T-helper 2 cell treated with Interferon-gamma antibody and Interleukin-4, amounts not matched to agents 5 μg/mL and 100 μg/mL, for 36 hours (primary cell): ENCODE results near the gene PLCH1.
A peak's percentile ranks its signal among the peaks of the same experiment; 100 is the strongest.

Experiments used
- DNase-seq: peaks from one replicate; pipeline ENCODE4 v3.0.0; 2021; ENCODE audit warnings: low spot score
- H3K27ac Mint-ChIP-seq: one replicate; pipeline ENCODE4 v1.8.0; 2021; ENCODE audit warnings: mild to moderate bottlenecking, mixed read lengths
- H3K27me3 Mint-ChIP-seq: one replicate; pipeline ENCODE4 v1.8.0; 2021; ENCODE audit warnings: low read depth, mixed read lengths
- H3K36me3 Mint-ChIP-seq: one replicate; pipeline ENCODE4 v1.8.0; 2021; ENCODE audit warnings: low read depth, mixed read lengths
- H3K4me1 Mint-ChIP-seq: one replicate; pipeline ENCODE4 v1.8.0; 2021; ENCODE audit warnings: low read depth, mixed read lengths
- H3K4me3 Mint-ChIP-seq: one replicate; pipeline ENCODE4 v1.8.0; 2022; ENCODE audit warnings: mild to moderate bottlenecking, moderate library complexity, mixed read lengths
- H3K9me3 Mint-ChIP-seq: one replicate; pipeline ENCODE4 v1.8.0; 2021; ENCODE audit warnings: mixed read lengths

Gene PLCH1

GRCh38 chr3:155364492-155364891 lies 380.4 kb downstream of the PLCH1 start:
- H3K9me3 Mint-ChIP-seq = no peaks in the 10 kb centered on the region
- no peak overlapping the region for H3K27ac Mint-ChIP-seq
- H3K4me3 Mint-ChIP-seq = no peak overlapping the region
- no peaks in the 10 kb centered on the region for H3K36me3 Mint-ChIP-seq
- DNase-seq = no peak
- H3K4me1 Mint-ChIP-seq = no peaks in the 10 kb centered on the region
- H3K27me3 Mint-ChIP-seq = peaks cover 2% of the 10 kb centered on the region

GRCh38 chr3:155363690-155364070 lies 381.2 kb downstream of the PLCH1 start:
- Mint-ChIP-seq H3K27me3 (peaks cover 2% of the 10 kb centered on the region), H3K36me3 (no peaks in the 10 kb centered on the region), H3K9me3 (no peaks in the 10 kb centered on the region), H3K27ac (no peak overlapping the region), H3K4me3 (no peak overlapping the region), H3K4me1 (no peaks in the 10 kb centered on the region)
- no peak for DNase-seq

GRCh38 chr3:155362808-155363689 lies 381.8 kb downstream of the PLCH1 start:
- no peak overlapping the region for H3K27ac Mint-ChIP-seq
- H3K4me1 Mint-ChIP-seq = no peaks in the 10 kb centered on the region
- H3K27me3 Mint-ChIP-seq = peaks cover 2% of the 10 kb centered on the region
- no peak for DNase-seq
- H3K36me3 Mint-ChIP-seq = no peaks in the 10 kb centered on the region
- no peaks in the 10 kb centered on the region for H3K9me3 Mint-ChIP-seq
- H3K4me3 Mint-ChIP-seq = no peak overlapping the region

DNA sequence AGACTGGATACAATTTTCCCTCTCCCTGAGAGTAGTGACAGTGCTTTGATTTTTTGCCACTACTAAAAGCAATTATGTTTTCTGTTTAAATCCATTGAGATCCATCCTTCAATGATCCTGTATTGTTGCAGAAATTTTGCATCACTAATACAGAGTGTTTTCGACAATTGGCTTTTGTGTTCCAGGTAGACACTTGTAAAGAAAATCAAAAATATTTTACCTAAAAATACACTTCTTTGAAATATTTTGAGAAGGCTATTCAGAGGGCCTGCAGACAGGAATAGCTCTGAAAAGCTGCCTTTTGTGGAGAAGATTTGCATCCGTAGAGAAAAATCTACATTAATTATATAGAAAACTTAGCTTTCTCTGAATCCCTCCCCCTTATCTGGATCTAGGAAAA lies 384.6 kb downstream of the PLCH1 start:
- H3K36me3 Mint-ChIP-seq = no peaks in the 10 kb centered on the region
- H3K9me3 Mint-ChIP-seq = no peaks in the 10 kb centered on the region
- H3K4me1 Mint-ChIP-seq = no peaks in the 10 kb centered on the region
- no peak overlapping the region for H3K4me3 Mint-ChIP-seq
- DNase-seq = no peak
- no peak overlapping the region for H3K27ac Mint-ChIP-seq
- H3K27me3 Mint-ChIP-seq = peaks cover 2% of the 10 kb centered on the region

- no peak for DNase-seq
- H3K36me3 Mint-ChIP-seq = no peaks in the 10 kb centered on the region
- H3K4me3 Mint-ChIP-seq = no peak overlapping the region
- no peak overlapping the region for H3K27ac Mint-ChIP-seq
- H3K4me1 Mint-ChIP-seq = no peaks in the 10 kb centered on the region
- no peaks in the 10 kb centered on the region for H3K9me3 Mint-ChIP-seq
- H3K27me3 Mint-ChIP-seq = peaks cover 2% of the 10 kb centered on the region
These were observed 388.1 kb downstream of the PLCH1 start for GRCh38 chr3:155356594-155357370.

- Mint-ChIP-seq H3K36me3 (no peaks in the 10 kb centered on the region), H3K9me3 (no peaks in the 10 kb centered on the region), H3K27ac (no peak overlapping the region), H3K27me3 (peaks cover 4% of the 10 kb centered on the region), H3K4me3 (no peak overlapping the region), H3K4me1 (no peaks in the 10 kb centered on the region)
- DNase-seq = no peak
These were observed 390.2 kb downstream of the PLCH1 start for GRCh38 chr3:155354658-155355057.

- no peaks in the 10 kb centered on the region for H3K36me3 Mint-ChIP-seq
- H3K27ac Mint-ChIP-seq = no peak overlapping the region
- H3K4me1 Mint-ChIP-seq = no peaks in the 10 kb centered on the region
- peaks cover 4% of the 10 kb centered on the region for H3K27me3 Mint-ChIP-seq
- DNase-seq = no peak
- no peaks in the 10 kb centered on the region for H3K9me3 Mint-ChIP-seq
- no peak overlapping the region for H3K4me3 Mint-ChIP-seq
These were observed 391.9 kb downstream of the PLCH1 start for GRCh38 chr3:155352900-155353490.

DNA sequence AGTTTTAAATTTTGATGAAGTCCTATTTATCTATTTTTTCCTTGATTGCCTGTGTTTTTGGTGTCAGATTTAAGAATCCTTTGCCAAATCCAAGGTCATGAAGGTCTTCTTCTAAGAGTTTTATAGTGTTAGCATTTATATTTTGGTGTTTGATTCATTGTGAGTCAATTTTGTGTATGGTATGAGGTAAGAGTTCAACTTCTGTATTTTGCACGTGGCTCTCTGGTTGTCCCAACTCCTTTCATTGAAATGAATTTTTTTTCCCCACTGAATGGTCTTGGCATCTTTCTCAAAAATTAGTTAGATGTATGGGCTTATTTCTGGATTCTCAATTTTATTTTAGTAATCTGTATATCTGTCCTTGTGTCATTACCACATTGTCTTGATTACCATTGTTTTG lies 394.3 kb downstream of the PLCH1 start:
- H3K36me3 Mint-ChIP-seq = no peaks in the 10 kb centered on the region
- no peak for DNase-seq
- no peaks in the 10 kb centered on the region for H3K4me1 Mint-ChIP-seq
- no peak overlapping the region for H3K4me3 Mint-ChIP-seq
- H3K27ac Mint-ChIP-seq = no peak overlapping the region
- H3K27me3 Mint-ChIP-seq = peaks cover 4% of the 10 kb centered on the region
- H3K9me3 Mint-ChIP-seq = no peaks in the 10 kb centered on the region

DNA sequence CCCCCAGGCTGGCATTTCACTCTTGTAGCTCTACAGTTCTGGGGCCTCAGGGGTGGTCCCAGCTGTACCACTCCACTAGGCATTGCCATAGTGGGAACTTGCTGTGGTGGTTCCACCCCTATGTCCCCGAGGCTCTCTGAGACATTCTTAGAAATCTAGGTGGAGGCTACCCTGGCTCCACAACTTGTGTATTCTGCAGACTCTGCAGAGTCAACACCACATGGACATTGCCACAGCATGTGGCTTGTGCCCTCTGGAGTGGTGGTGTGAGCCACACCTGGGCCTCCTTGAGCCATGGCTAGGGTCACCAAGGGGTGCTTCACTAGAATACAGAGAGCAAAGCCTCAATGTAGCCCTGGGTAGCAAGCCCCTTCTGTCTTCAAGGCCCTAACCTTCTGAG lies 397.0 kb downstream of the PLCH1 start:
- Mint-ChIP-seq H3K36me3 (no peaks in the 10 kb centered on the region), H3K4me1 (no peaks in the 10 kb centered on the region), H3K4me3 (no peak overlapping the region), H3K27ac (no peak overlapping the region), H3K9me3 (no peaks in the 10 kb centered on the region), H3K27me3 (peaks cover 9% of the 10 kb centered on the region)
- DNase-seq = no peak

DNA sequence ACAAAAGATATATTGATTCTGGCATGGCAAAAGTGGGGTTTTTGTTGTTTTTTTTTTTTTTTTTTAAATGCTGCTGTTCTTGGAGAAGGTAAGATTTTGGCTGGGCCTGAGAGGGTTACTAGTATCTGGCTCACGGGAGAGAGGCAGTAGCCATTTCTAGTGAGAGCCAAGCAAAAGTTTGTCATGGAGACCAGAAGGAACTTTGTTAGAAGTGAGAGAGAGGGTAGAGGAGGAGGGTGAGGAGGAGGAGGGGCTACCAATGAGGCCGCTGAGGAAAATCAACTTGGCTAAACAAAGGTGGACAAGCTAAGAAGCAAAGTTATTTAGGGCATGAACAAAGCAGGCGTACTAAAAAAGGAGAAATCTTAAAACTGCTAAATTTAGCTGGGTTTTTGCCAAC lies 402.5 kb downstream of the PLCH1 start:
- DNase-seq = no peak
- Mint-ChIP-seq H3K36me3 (no peaks in the 10 kb centered on the region), H3K4me1 (peaks cover 3% of the 10 kb centered on the region), H3K9me3 (no peaks in the 10 kb centered on the region), H3K27ac (no peak overlapping the region), H3K4me3 (no peak overlapping the region), H3K27me3 (peaks cover 8% of the 10 kb centered on the region)

- DNase-seq = no peak
- H3K27me3 Mint-ChIP-seq = peaks cover 8% of the 10 kb centered on the region
- peaks cover 13% of the 10 kb centered on the region for H3K4me1 Mint-ChIP-seq
- H3K27ac Mint-ChIP-seq = no peak overlapping the region
- no peaks in the 10 kb centered on the region for H3K36me3 Mint-ChIP-seq
- no peak overlapping the region for H3K4me3 Mint-ChIP-seq
- H3K9me3 Mint-ChIP-seq = no peaks in the 10 kb centered on the region
These were observed 405.8 kb downstream of the PLCH1 start for GRCh38 chr3:155339052-155339451.

- no peak overlapping the region for H3K27ac Mint-ChIP-seq
- peaks cover 5% of the 10 kb centered on the region for H3K27me3 Mint-ChIP-seq
- no peak for DNase-seq
- no peak overlapping the region for H3K4me3 Mint-ChIP-seq
- no peaks in the 10 kb centered on the region for H3K36me3 Mint-ChIP-seq
- no peaks in the 10 kb centered on the region for H3K9me3 Mint-ChIP-seq
- H3K4me1 Mint-ChIP-seq = peaks cover 13% of the 10 kb centered on the region
These were observed 409.0 kb downstream of the PLCH1 start for GRCh38 chr3:155335724-155336354.

GRCh38 chr3:155334914-155335723 lies 409.8 kb downstream of the PLCH1 start:
- H3K36me3 Mint-ChIP-seq = no peaks in the 10 kb centered on the region
- no peak overlapping the region for H3K27ac Mint-ChIP-seq
- peak; percentile 6 for DNase-seq
- H3K4me3 Mint-ChIP-seq = no peak overlapping the region
- H3K4me1 Mint-ChIP-seq = peaks cover 13% of the 10 kb centered on the region
- no peaks in the 10 kb centered on the region for H3K9me3 Mint-ChIP-seq
- H3K27me3 Mint-ChIP-seq = peaks cover 5% of the 10 kb centered on the region
